Urinary bladder (tissue), 4 donors: ENCODE data around the gene SPIB. TPM values are rescaled to one million over a fixed set of nuclear protein-coding genes. Genes with fewer than 3 reads are reported as not detected.
"Not testable (repeated sequence)": the region's sequence is repeated elsewhere in the genome, so short reads cannot be mapped to it uniquely, and the experiment has no call there.

Source experiments
- DNase-seq: peaks from one replicate; pipeline ENCODE4 v3.0.0-alpha.2; 2015; ENCODE audit errors: extremely low spot score
- H3K27ac ChIP-seq: one replicate; pipeline ENCODE4 v1.5.1; 2013; ENCODE audit warnings: low read depth, mild to moderate bottlenecking, moderate library complexity
- H3K36me3 ChIP-seq: one replicate; pipeline ENCODE4 v1.6.1; 2013; ENCODE audit warnings: mild to moderate bottlenecking, moderate library complexity; ENCODE audit not compliant: insufficient read depth
- H3K4me1 ChIP-seq: one replicate; pipeline ENCODE4 v1.6.1; 2013; ENCODE audit warnings: mild to moderate bottlenecking, moderate library complexity; ENCODE audit not compliant: insufficient read depth
- H3K4me3 ChIP-seq: one replicate; pipeline ENCODE4 v1.5.1; 2013; ENCODE audit warnings: low read depth, low read length
- WGBS: extraction: QIAGEN DNeasy Blood & Tissue Kit; methylation state at CpG from one replicate; pipeline ENCODE4 v1.1.7; 2013; 5-methylcytosine and 5-hydroxymethylcytosine counted together
- polyA plus RNA-seq: library from polyadenylated mRNA; stranded (reverse); fragments of 200-250 nt; gene quantifications from one replicate; pipeline ENCODE4 v1.2.3, GENCODE V29; 2013
- total RNA-seq: library from RNA; depleted of rRNA; stranded (reverse); fragments of >200 nt; gene quantifications from one replicate; pipeline ENCODE4 v1.2.3, GENCODE V29; 2014
- donor health status: healthy with polysubstance abuse.
- donor health status: healthy.

Gene SPIB
- total and polyA plus RNA-seq, 2 donors: 0.20 to 1.2 TPM

DNA sequence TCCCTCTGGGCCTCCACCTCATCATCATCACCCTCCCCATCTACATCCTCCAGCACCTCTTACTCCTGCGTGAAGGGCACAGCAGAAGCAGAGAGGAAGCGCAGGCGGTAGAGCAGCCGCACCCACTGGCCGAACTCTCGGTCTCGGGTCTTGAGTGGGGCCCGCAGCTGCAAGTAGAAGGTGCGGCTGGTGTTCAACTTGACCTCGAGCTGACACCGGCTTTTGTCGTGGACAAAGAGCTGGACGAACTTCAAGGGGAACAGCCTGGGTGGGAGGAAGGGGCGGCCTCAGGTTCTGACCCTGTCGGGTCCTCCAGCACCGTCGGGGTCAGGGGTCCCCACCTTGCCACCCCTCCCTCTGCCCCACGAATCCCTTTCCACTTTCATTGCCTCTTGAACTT, 48.8 kb downstream of the SPIB start:
- DNase-seq: no peak
- Histone ChIP-seq H3K27ac (no peak overlapping the region), H3K4me1 (no peaks in the 10 kb centered on the region), H3K4me3 (no peak overlapping the region), H3K36me3 (no peaks in the 10 kb centered on the region)
- 72% methylated on average over 18 of the region's 18 CpGs for WGBS

- no peak overlapping the region for H3K27ac ChIP-seq
- no peak for DNase-seq
- H3K36me3 ChIP-seq: no peaks in the 10 kb centered on the region
- 83% methylated on average over 6 of the region's 6 CpGs for WGBS
- no peaks in the 10 kb centered on the region for H3K4me1 ChIP-seq
- H3K4me3 ChIP-seq: no peak overlapping the region
Measured at GRCh38 chr19:50468818-50469217, 50.1 kb downstream of the SPIB start.

GRCh38 chr19:50473336-50473735, 54.6 kb downstream of the SPIB start:
- H3K27ac ChIP-seq, H3K4me3 ChIP-seq, DNase-seq, H3K4me1 ChIP-seq, H3K36me3 ChIP-seq: not testable (repeated sequence)
- 63% methylated on average over 3 of the region's 3 CpGs for WGBS

DNA sequence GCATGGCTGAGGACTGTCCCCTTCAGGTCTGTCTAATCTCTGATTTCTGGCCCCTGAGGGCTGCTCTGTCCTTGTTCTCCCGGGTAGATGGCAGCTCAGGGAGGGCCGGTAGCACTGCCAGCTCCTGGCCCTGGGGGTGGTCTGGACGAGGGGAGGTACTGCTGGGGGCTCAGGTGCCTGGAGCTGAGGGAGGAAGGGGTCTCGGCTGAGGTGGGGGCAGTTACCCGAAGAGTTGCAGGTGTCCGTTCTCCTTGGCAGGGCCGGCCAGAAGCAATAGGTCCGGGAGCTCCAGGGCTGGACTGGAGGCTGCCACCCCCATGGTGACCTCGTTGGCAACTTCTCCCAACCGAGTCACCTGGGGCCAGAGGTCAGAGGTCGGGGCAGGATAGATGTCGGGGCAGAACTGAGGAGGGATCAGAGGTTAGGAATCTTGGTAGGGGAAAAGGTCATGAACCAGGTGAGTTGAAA, 56.4 kb downstream of the SPIB start:
- no peaks in the 10 kb centered on the region for H3K4me1 ChIP-seq
- no peak overlapping the region for H3K4me3 ChIP-seq
- H3K36me3 ChIP-seq: no peaks in the 10 kb centered on the region
- 83% methylated on average over 12 of the region's 12 CpGs for WGBS
- no peak overlapping the region for H3K27ac ChIP-seq
- DNase-seq: no peak

DNA sequence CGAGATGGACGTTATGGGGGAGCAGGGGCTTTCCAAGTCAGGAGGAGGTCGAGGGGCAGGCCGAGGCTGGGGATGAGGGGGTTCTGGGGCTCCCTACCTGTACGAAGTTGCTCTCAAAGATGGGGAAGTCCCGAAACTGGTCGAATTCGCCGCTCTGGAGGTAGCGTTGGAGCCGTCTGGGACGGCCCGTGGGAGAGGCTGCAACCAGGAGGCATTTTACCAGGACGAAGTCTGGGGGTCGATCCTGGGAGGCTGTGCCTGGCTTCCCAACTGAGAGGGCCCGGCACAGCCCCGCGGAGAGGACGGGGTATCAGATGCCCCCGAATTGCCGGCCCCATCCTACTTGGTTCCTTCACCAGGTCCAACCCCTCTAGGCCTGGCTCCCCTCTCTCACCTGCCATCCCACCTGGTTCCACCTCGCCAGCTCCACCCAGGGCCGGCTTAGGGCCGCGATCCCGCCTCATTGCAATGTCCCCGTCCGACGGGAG, 57.0 kb downstream of the SPIB start:
- H3K27ac ChIP-seq: no peak overlapping the region
- H3K4me1 ChIP-seq: no peaks in the 10 kb centered on the region
- WGBS: 67% methylated on average over 29 of the region's 29 CpGs
- no peaks in the 10 kb centered on the region for H3K36me3 ChIP-seq
- no peak for DNase-seq
- no peak overlapping the region for H3K4me3 ChIP-seq

- Histone ChIP-seq H3K27ac (peak within 1 kb of the TSS; percentile 14), H3K4me1 (no peaks in the 10 kb centered on the region), H3K4me3 (peak within 1 kb of the TSS; percentile 64), H3K36me3 (no peaks in the 10 kb centered on the region)
- 2% methylated on average over 58 of the region's 58 CpGs for WGBS
- peak; percentile 78 for DNase-seq
Measured at GRCh38 chr19:50476224-50476906, 57.6 kb downstream of the SPIB start, which contains the start of the genes EMC10 and GARIN5A. Gene EMC10, plus strand, starts transcription at chr19:50476507. Its CDS starts 38 bp downstream, at chr19:50476545. Gene GARIN5A, minus strand, starts transcription at chr19:50476848. Its CDS starts 460 bp downstream, at chr19:50476388.

DNA sequence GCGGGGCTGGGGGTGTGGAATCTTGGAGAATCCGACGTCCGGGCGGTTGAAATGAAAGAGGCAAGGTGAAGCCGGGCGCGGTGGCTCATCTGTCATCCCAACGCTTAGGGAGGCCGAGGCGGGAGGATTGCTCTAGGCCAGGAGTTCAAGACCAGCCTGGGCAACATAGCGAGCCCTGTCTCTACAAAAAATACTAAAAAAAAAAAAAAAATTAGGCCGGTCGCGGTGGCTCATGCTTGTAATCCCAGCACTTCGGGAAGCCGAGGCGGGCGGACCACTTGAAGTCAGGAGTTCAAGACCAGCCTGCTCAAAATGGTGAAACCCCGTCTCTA, 58.1 kb downstream of the SPIB start:
- Histone ChIP-seq H3K4me3 (peak overlapping the region; percentile 64), H3K4me1 (no peaks in the 10 kb centered on the region), H3K36me3 (no peaks in the 10 kb centered on the region), H3K27ac (no peak overlapping the region)
- no peak for DNase-seq
- 15% methylated on average over 20 of the region's 20 CpGs for WGBS

DNA sequence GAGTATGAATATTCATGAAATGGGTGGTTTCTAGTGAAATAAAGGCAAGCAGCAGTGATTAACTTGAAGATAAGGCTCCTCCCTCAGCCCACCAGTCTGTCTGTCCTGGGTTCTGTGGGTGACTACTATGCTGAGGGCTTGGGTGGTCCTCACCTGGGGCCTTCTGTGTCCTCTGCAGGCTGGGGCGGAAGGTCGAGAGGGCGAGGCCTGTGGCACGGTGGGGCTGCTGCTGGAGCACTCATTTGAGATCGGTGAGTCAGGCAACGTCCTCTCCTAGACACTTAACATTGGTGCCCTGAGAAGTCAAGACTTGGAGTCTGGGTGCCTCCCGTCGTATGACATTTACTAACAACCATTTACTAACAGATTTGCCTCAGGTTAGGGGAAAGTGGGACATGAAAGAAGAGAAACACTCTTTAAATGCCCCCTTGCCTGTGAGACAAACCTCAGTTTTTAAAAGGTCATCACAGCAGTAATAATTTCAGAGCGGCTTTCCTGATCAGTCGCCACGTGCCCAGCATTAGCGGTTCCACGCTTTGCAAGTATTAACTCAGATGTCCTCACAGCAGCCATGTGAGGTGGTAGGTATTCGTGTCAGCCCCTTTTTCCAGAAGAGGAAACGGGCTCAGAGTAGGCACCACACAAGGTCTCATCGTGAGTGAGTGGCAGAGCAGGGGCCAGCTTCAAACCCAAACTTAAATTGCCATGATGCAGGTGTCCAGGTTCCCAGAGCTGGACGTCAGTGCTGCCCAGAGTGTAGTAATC, 59.2 kb downstream of the SPIB start:
- H3K36me3 ChIP-seq: no peaks in the 10 kb centered on the region
- DNase-seq: no peak
- no peaks in the 10 kb centered on the region for H3K4me1 ChIP-seq
- no peak overlapping the region for H3K4me3 ChIP-seq
- 93% methylated on average over 17 of the region's 17 CpGs for WGBS
- H3K27ac ChIP-seq: no peak overlapping the region

- DNase-seq: no peak
- H3K27ac ChIP-seq: no peak overlapping the region
- WGBS: 82% methylated on average over 19 of the region's 19 CpGs
- no peaks in the 10 kb centered on the region for H3K4me1 ChIP-seq
- no peak overlapping the region for H3K4me3 ChIP-seq
- no peaks in the 10 kb centered on the region for H3K36me3 ChIP-seq
Measured at GRCh38 chr19:50478901-50479715, 60.4 kb downstream of the SPIB start.

DNA sequence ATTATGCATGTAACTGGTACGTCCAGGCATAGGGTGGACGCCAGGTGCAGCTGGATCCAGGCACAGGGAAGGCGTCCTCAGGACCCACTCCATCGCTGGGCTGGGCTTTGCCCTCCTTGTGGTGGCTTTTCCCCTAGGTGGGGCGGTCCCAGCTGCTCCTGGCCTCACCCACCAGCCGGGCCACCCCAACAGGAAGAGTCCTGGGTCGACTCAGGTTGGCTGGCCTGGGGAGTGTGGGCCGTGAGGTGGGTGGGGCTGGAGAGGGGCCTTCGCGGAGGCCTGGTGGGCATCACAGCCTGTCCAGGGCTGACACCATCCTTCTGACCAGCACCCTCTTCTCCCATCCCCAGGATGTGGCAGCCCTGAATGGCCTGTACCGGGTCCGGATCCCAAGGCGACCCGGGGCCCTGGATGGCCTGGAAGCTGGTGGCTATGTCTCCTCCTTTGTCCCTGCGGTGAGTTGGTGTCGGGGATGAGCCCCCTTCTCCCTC, 61.1 kb downstream of the SPIB start:
- WGBS: 95% methylated on average over 16 of the region's 16 CpGs
- no peak overlapping the region for H3K27ac ChIP-seq
- H3K4me3 ChIP-seq: no peak overlapping the region
- DNase-seq: no peak
- no peaks in the 10 kb centered on the region for H3K4me1 ChIP-seq
- no peaks in the 10 kb centered on the region for H3K36me3 ChIP-seq

DNA sequence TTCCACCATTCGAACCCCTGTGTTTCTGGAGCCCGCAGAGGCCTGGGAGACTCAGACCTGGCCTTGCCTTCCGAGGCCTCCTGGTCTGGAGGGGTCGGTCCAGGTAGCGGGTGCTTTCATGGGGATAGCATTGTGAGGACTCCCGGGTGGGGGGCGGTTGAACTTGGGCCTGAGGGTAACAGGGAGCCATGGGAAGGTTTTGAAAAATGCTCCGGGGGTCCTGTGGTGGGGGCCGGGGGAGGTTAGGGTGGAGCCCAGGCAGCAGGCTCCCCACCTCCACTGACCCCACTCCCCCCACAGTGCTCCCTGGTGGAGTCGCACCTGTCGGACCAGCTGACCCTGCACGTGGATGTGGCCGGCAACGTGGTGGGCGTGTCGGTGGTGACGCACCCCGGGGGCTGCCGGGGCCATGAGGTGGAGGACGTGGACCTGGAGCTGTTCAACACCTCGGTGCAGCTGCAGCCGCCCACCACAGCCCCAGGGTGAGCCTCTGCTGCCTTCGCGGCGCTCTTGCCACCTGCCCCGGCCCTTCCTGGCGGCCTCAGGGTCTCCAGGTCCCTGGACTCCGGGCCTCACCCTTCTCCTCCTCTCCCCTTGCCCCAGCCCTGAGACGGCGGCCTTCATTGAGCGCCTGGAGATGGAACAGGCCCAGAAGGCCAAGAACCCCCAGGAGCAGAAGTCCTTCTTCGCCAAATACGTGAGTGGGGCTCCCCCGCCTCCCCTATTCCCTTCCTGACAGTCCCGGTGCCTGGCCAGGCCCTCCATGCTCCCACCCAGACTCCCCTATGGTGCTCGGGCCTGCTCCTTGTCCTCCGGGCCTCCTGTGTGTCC, 61.8 kb downstream of the SPIB start:
- H3K4me1 ChIP-seq: no peaks in the 10 kb centered on the region
- no peak overlapping the region for H3K4me3 ChIP-seq
- WGBS: 93% methylated on average over 37 of the region's 37 CpGs
- H3K27ac ChIP-seq: no peak overlapping the region
- H3K36me3 ChIP-seq: no peaks in the 10 kb centered on the region
- DNase-seq: no peak
